ENCODE data around the gene HLA-DMA. TPM values are rescaled to one million over a fixed set of nuclear protein-coding genes. Genes with fewer than 3 reads are reported as not detected.

Gene HLA-DMA
- total and polyA plus RNA-seq, 2 of the 13 experiments (the other 11 are each of a cell fraction or from before 2014, with no cell fraction given): 0.70 to 0.71 TPM

- TF ChIP-seq ZBTB14 (CRISPR knock-in tag; IDR thresholded peaks at IDR 0.05): peak; percentile 93
- TF ChIP-seq NONO (IDR thresholded peaks at IDR 0.05): no peak
- peak; percentile 97 for TF ChIP-seq NONO (CRISPR knock-in tag; conservative IDR thresholded peaks at IDR 0.05)
- peak; percentile 63 for TF ChIP-seq NFYB (CRISPR knock-in tag; IDR thresholded peaks at IDR 0.05)
- no peak for TF ChIP-seq ZNF207 (IDR thresholded peaks at IDR 0.05; ENCODE audit: borderline replicate concordance)
- TF ChIP-seq PPARG (CRISPR knock-in tag; conservative IDR thresholded peaks at IDR 0.05): peak; percentile 62; the same call in 1 of the 2 replicates
- TF ChIP-seq TP53 (CRISPR knock-in tag; conservative IDR thresholded peaks at IDR 0.05): peak; percentile 74; the same call in 1 of the 2 replicates
- peak; percentile 81 for TF ChIP-seq ZNF276 (CRISPR knock-in tag; IDR thresholded peaks at IDR 0.05; ENCODE audit: low read depth)
- no peak for TF ChIP-seq ZNF530 (CRISPR knock-in tag; IDR thresholded peaks at IDR 0.05; ENCODE audit: low read depth)
- TF ChIP-seq ZFP91 (CRISPR knock-in tag; IDR thresholded peaks at IDR 0.05; ENCODE audit: borderline replicate concordance): peak; percentile 95
- 0 out of 2 replicates have a peak, but pooled peaks have one; percentile 56 for TF ChIP-seq ZNF660 (CRISPR knock-in tag; IDR thresholded peaks at IDR 0.05; ENCODE audit: borderline replicate concordance, low read depth)
- TF ChIP-seq RARG (CRISPR knock-in tag; IDR thresholded peaks at IDR 0.05; ENCODE audit: low read depth): no peak
- peak; percentile 90 for TF ChIP-seq TBX2 (CRISPR knock-in tag; IDR thresholded peaks at IDR 0.05; ENCODE audit: borderline replicate concordance)
- no peak; the same call in 1 of the 2 replicates for TF ChIP-seq ADNP (CRISPR knock-in tag; IDR thresholded peaks at IDR 0.05)
- TF ChIP-seq ZSCAN29 (CRISPR knock-in tag; conservative IDR thresholded peaks at IDR 0.05): peak; percentile 80; the same call in 1 of the 2 replicates
- peak; percentile 76; the same call in 1 of the 2 replicates for TF ChIP-seq ZNF609 (CRISPR knock-in tag; IDR thresholded peaks at IDR 0.05; ENCODE audit: borderline replicate concordance)
- TF ChIP-seq SRF (IDR thresholded peaks at IDR 0.05; ENCODE audit: low read depth, low read length): no peak
- peak; percentile 99; the same call in 1 of the 2 replicates for TF ChIP-seq ZNF253 (CRISPR knock-in tag; IDR thresholded peaks at IDR 0.05; ENCODE audit: borderline replicate concordance)
- TF ChIP-seq ZNF572 (CRISPR knock-in tag; IDR thresholded peaks at IDR 0.05): peak; percentile 95
- peak; percentile 85; the same call in 1 of the 2 replicates for TF ChIP-seq ZNF766 (CRISPR knock-in tag; IDR thresholded peaks at IDR 0.05; ENCODE audit: borderline replicate concordance)
Measured at GRCh38 chr6:32968093-32968866, 15.4 kb upstream of the HLA-DMA start, which contains the start of gene BRD2 (continued).
